ENCODE results near the gene OLR1. TPM values are rescaled to one million over a fixed set of nuclear protein-coding genes. Genes with fewer than 3 reads are reported as not detected.
A peak's percentile ranks its signal among the peaks of the same experiment; 100 is the strongest.
"Not testable (repeated sequence)": the region's sequence is repeated elsewhere in the genome, so short reads cannot be mapped to it uniquely, and the experiment has no call there.

The OLR1 gene
- total RNA-seq (under 1 TPM in 2 of 4 donors, not detected in 2; 0.56 to 0.66 TPM), polyA plus RNA-seq (under 1 TPM in 2 of 3 donors, not detected in 1; 0.03 to 0.04 TPM)
- long read RNA-seq, donor 1, result 0 reads
- long read RNA-seq, donor 2, result 0 reads

DNA sequence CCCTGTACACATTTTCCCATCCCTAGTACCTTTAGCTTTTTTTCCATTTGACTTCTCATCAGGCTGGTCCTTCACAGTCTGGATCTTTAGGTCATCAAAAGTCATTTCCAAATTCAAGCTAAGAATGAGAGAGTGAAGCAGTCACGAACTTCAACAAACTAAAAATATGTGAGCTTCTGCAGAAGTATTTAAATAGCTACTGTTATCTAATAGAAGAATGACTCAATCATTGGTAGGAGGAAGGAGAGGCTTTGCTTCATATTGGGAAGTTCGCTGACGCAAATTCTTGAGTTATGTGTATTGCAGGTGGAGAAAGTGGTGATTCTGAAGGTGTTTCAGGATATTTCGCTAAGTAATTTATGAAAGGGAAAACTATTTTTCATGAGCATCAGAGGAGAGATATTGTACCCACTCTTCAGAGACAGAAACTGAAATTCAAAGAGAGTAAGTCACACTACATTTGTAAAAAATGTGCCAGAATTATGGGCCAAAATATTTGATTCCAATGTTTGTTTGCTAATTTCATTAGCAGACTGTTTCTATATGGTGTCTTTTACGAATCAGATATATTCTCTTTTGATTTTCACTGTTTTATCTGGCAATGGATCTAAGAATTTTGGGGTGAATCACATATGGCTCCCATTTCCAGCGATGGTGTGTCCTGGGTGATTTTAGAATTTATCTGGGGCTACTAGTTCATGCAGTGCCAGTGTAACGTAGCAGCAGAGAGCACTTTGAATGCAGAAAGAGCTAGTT, at the start of gene OLR1:
OLR1 (minus strand) TSS at position 160 of the 756 bp plus-strand sequence; CDS start at position 105, 55 bp downstream.
- Histone ChIP-seq H3K4me3 (no peak within 1 kb of the TSS), H3K36me3 (ENCODE audit: insufficient read depth in 1 of 2, low read depth in 1 of 2) (no peaks in the 10 kb centered on the region), H3K9me3 (no peaks in the 10 kb centered on the region), H3K4me1 (no peaks in the 10 kb centered on the region), H3K27ac (no peak within 1 kb of the TSS), H3K27me3 (ENCODE audit: insufficient read depth in 3 of 3, low read length in 2 of 3) (no peaks in the 10 kb centered on the region)
- DNase-seq (no peak), ATAC-seq (no peak)
- 76 to 78% (median 77%) methylated on average over 7 of the region's 7 CpGs for WGBS, 3 donors
- TF ChIP-seq, protein P1, sequence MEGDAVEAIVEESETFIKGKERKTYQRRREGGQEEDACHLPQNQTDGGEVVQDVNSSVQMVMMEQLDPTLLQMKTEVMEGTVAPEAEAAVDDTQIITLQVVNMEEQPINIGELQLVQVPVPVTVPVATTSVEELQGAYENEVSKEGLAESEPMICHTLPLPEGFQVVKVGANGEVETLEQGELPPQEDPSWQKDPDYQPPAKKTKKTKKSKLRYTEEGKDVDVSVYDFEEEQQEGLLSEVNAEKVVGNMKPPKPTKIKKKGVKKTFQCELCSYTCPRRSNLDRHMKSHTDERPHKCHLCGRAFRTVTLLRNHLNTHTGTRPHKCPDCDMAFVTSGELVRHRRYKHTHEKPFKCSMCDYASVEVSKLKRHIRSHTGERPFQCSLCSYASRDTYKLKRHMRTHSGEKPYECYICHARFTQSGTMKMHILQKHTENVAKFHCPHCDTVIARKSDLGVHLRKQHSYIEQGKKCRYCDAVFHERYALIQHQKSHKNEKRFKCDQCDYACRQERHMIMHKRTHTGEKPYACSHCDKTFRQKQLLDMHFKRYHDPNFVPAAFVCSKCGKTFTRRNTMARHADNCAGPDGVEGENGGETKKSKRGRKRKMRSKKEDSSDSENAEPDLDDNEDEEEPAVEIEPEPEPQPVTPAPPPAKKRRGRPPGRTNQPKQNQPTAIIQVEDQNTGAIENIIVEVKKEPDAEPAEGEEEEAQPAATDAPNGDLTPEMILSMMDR (IDR thresholded peaks at IDR 0.05), result no peak
- intact Hi-C loops (cut with DNase I), result no loop called here

DNA sequence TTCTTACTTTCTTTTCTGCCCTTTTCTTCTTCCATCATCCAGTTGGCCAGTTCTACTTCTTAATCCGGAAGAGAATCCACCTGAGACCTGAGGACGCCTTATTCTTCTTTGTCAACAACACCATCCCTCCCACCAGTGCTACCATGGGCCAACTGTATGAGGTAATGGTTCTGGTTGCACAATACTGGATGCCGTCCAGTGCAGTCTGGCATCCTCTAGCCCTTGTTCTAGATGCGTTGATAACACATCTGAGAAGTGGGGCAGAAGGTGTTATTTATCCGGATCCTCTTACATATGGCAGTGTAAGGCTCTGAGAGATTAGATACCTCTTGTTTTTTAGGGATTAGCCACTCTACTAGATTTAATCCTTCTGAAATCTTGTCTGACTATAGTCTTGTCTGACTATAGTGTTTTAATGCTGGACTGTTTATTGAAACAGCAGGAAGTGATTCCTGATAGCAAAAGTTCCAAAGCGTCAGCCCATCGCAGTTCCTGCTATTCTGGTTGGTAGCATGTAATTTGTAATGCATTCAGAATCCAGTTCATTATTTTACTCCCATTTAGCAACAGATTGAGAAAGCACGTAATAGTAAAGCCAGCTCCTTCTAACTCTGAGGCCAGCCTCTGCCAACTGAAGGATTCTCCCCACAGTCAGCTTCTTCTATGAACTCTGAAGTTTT, 48.6 kb upstream of the OLR1 start:
- intact Hi-C loops (cut with DNase I), result loop anchor here in 1 of 2 donors (10.0 kb wide), 1 partner anchor 144 kb away; no protein-coding TSS in a partner anchor
- peak overlapping the region; percentile 33 for H3K4me3 ChIP-seq
- no peaks in the 10 kb centered on the region for H3K27me3 ChIP-seq (ENCODE audit: insufficient read depth in 3 of 3, low read length in 2 of 3)
- H3K27ac ChIP-seq, result peak overlapping the region; percentile 100
- H3K4me1 ChIP-seq, result peaks cover 45% of the 10 kb centered on the region
- H3K36me3 ChIP-seq (ENCODE audit: insufficient read depth in 1 of 2, low read depth in 1 of 2), result peaks cover 16 to 88% of the 10 kb centered on the region in 2 donors
- TF ChIP-seq, protein P1 (IDR thresholded peaks at IDR 0.05), result no peak
- 20 to 27% (median 22%) methylated on average over 8 of the region's 8 CpGs for WGBS, 3 donors
- H3K9me3 ChIP-seq, result no peaks in the 10 kb centered on the region
- ATAC-seq, result peak; percentile 84 to 96 (median 94)
- peak; percentile 82 to 90 for DNase-seq

DNA sequence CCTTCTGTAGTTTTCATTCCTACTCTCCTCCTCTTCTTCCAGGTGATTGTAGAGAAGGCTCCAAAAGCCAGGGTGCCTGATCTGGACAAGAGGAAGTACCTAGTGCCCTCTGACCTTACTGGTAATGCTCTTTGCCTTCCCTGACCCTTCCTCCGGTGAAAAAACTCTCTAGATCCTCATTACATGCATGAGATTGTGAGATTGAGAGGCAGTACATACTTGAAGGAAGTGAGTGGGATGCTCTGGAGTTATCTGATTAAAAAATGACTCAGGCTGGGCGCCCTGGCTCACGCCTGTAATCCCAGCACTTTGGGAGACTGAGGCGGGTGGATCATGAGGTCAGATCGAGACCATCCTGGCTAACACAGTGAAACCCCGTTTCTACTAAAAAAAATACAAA, 46.1 kb upstream of the OLR1 start:
- 86 to 91% (median 90%) methylated on average over 6 of the region's 6 CpGs for WGBS, 3 donors
- Histone ChIP-seq H3K4me1 (peaks cover 52% of the 10 kb centered on the region), H3K36me3 (ENCODE audit: insufficient read depth in 1 of 2, low read depth in 1 of 2) (peaks cover 16 to 81% of the 10 kb centered on the region in 2 donors), H3K9me3 (no peaks in the 10 kb centered on the region), H3K4me3 (peak overlapping the region; percentile 6), H3K27ac (peak overlapping the region; percentile 100), H3K27me3 (ENCODE audit: insufficient read depth in 3 of 3, low read length in 2 of 3) (no peaks in the 10 kb centered on the region)
- DNase-seq (no peak), ATAC-seq (no peak)
- intact Hi-C loops (cut with DNase I), result no loop called here
- TF ChIP-seq, protein P1 (IDR thresholded peaks at IDR 0.05), result no peak

DNA sequence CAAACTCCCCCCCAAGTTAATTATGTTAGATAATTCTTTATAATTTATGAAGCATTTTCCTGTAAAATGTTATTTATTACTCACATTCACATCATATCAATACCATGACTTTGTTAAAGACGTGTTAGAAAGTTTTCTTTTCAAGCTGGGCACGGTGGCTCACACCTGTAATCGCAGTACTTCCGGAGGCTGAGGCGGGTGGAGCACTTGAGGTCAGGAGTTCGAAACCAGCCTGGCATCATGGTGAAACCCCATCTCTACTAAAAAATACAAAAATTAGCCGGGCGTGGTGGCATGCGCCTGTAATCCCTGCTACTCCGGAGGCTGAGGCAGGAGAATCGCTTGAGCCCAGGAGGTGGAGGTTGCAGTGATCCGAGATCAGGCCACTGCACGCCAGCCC, 44.0 kb upstream of the OLR1 start:
- intact Hi-C loops (cut with DNase I); H3K27me3 ChIP-seq (ENCODE audit: insufficient read depth in 3 of 3, low read length in 2 of 3); H3K9me3 ChIP-seq; ATAC-seq; DNase-seq: not testable (repeated sequence)
- Histone ChIP-seq H3K27ac (peak overlapping the region; percentile 100), H3K4me3 (peak overlapping the region; percentile 92), H3K36me3 (ENCODE audit: insufficient read depth in 1 of 2, low read depth in 1 of 2) (peaks cover 4 to 61% of the 10 kb centered on the region in 2 donors), H3K4me1 (peaks cover 48% of the 10 kb centered on the region)
- 88 to 90% (median 88%) methylated on average over 13 of the region's 13 CpGs for WGBS, 3 donors

DNA sequence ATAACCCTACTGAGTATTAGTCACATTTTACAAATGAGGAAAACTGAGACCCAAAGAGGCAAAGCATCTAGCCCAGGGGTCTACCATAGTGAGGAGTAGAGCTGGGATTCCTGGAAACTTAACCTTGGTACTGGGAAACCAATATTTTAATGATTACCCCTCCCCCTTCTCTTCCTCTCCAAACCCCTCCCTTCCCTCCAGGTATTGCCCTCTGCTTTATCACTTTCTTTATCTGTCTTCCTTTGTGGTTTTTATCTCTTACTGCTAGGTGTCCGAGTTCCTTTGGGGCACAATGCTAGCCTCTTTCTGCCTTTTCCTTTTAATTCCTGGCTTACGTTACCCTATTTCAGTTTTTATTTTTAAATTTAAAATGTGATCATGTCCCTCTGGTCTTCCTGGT, 43.5 kb upstream of the OLR1 start:
- H3K4me3 ChIP-seq, result peak overlapping the region; percentile 92
- H3K4me1 ChIP-seq, result peaks cover 43% of the 10 kb centered on the region
- 61 to 64% (median 63%) methylated on average over 2 of the region's 2 CpGs for WGBS, 3 donors
- intact Hi-C loops (cut with DNase I), result no loop called here
- no peaks in the 10 kb centered on the region for H3K9me3 ChIP-seq
- H3K27me3 ChIP-seq (ENCODE audit: insufficient read depth in 3 of 3, low read length in 2 of 3), result no peaks in the 10 kb centered on the region
- peak overlapping the region; percentile 100 for H3K27ac ChIP-seq
- DNase-seq (no peak), ATAC-seq (no peak)
- peaks cover 4 to 55% of the 10 kb centered on the region in 2 donors for H3K36me3 ChIP-seq (ENCODE audit: insufficient read depth in 1 of 2, low read depth in 1 of 2)
- TF ChIP-seq, protein P1 (IDR thresholded peaks at IDR 0.05), result no peak
